Measurements from ENCODE around the gene EVA1C. TPM values are rescaled to one million over a fixed set of nuclear protein-coding genes. Genes with fewer than 3 reads are reported as not detected.

EVA1C gene
- total and polyA plus RNA-seq, 2 donors (not counting 3 experiments of a cell fraction or from before 2014, with no cell fraction given): 22.8 to 38.6 TPM

- dilution Hi-C loops (cut with MboI; ENCODE audit: extremely low pct_ligation_motif_present, low sequenced_read_pairs): no loop called here
- H3K79me2 ChIP-seq (ENCODE audit: control insufficient read depth, insufficient read depth, low read length): peaks cover 3% of the 10 kb centered on the region
These were observed 46.3 kb upstream of the EVA1C start for GRCh38 chr21:32366191-32366590.

More at GRCh38 chr21:32366191-32366590, 46.3 kb upstream of the EVA1C start:
- Histone ChIP-seq H3K9ac (replicated peaks; ENCODE audit: extremely low read depth, insufficient read depth, low read length) (no peak overlapping the region), H3K36me3 (ENCODE audit: control insufficient read depth in 2 of 2, extremely low read depth in 1 of 2, insufficient read depth in 2 of 2, low read length in 2 of 2) (peaks cover 10 to 33% of the 10 kb centered on the region in 2 experiments), H3K27me3 (ENCODE audit: control insufficient read depth in 2 of 2, insufficient read depth in 2 of 2, low read length in 2 of 2) (no peaks in the 10 kb centered on the region), H3K4me1 (ENCODE audit: control insufficient read depth, extremely low read depth, insufficient read depth, low read length) (peaks cover 8% of the 10 kb centered on the region), H3K9me1 (replicated peaks; ENCODE audit: control insufficient read depth, extremely low read depth, insufficient read depth, low read length) (no peaks in the 10 kb centered on the region), H4K20me1 (replicated peaks; ENCODE audit: control insufficient read depth, extremely low read depth, insufficient read depth, low read length) (no peaks in the 10 kb centered on the region), H3K27ac (ENCODE audit: insufficient read depth, low read depth, low read length) (no peak overlapping the region), H3K9me3 (replicated peaks; ENCODE audit: control insufficient read depth, insufficient read depth, low read length) (no peaks in the 10 kb centered on the region), H3K4me2 (ENCODE audit: insufficient read depth, low read length) (no peak overlapping the region), H2AFZ (ENCODE audit: low read depth, low read length) (no peak overlapping the region), H3K4me3 (replicated peaks in 1 of 3; ENCODE audit: insufficient read depth in 1 of 3, low read depth in 1 of 3, low read length in 3 of 3) (no peak overlapping the region)
- ChIA-PET POLR2A (no interaction called here), CTCF (no interaction called here)
- intact Hi-C loops (cut with micrococcal nuclease): no loop called here
- DNase-seq (ENCODE audit: low read depth, low spot score) (no peak), FAIRE-seq (no peak)
- no TSS peak for BruUV-seq (replicated peaks)
- TF ChIP-seq POLR2AphosphoS5 (IDR thresholded peaks at IDR 0.05; ENCODE audit: insufficient read depth, low read depth, low read length) (no peak), MAX (IDR thresholded peaks at IDR 0.05; ENCODE audit: insufficient read depth, insufficient read length) (no peak), POLR2A (IDR thresholded peaks at IDR 0.05; ENCODE audit: low read depth, low read length) (no peak), GATA2 (IDR thresholded peaks at IDR 0.05; ENCODE audit: insufficient read depth, insufficient read length, low read depth, low read length) (no peak), CTCF (IDR thresholded peaks at IDR 0.05; ENCODE audit: extremely low read depth in 1 of 2, insufficient read depth in 1 of 2, low read depth in 1 of 2, low read length in 2 of 2) (no peak), FOS (IDR thresholded peaks at IDR 0.05; ENCODE audit: borderline replicate concordance, insufficient read depth, low read length) (no peak), MYC (IDR thresholded peaks at IDR 0.05; ENCODE audit: low read depth, low read length) (no peak), EZH2 (IDR thresholded peaks at IDR 0.05; ENCODE audit: borderline replicate concordance, low read depth, low read length, severe bottlenecking) (no peak), JUN (IDR thresholded peaks at IDR 0.05; ENCODE audit: borderline replicate concordance, insufficient read depth, insufficient read length, low read depth) (no peak)

All from endothelial cell of umbilical vein (primary cell).